Fibroblast of gingiva (primary cell): Measurements from ENCODE around the gene NEAT1.
"Not testable (repeated sequence)": the region's sequence is repeated elsewhere in the genome, so short reads cannot be mapped to it uniquely, and the experiment has no call there.

ENCODE experiments used
- DNase-seq: peaks from one replicate; pipeline ENCODE4 v3.0.0-alpha.2; 2011; ENCODE audit warnings: low read depth

NEAT1 gene

GRCh38 chr11:65448418-65449105, 26.0 kb downstream of the NEAT1 start:
- peak; percentile 89 for DNase-seq

- not testable (repeated sequence) for DNase-seq
Measured at GRCh38 chr11:65451301-65451700, 28.7 kb downstream of the NEAT1 start.

- not testable (repeated sequence) for DNase-seq
Measured at GRCh38 chr11:65452259-65452658, 29.7 kb downstream of the NEAT1 start.

GRCh38 chr11:65452806-65453490, 30.4 kb downstream of the NEAT1 start:
- DNase-seq, result peak; percentile 87

GRCh38 chr11:65454311-65454695, 31.7 kb downstream of the NEAT1 start:
- DNase-seq, result peak; percentile 48

- DNase-seq, result peak; percentile 85
Measured at GRCh38 chr11:65454696-65455456, 32.3 kb downstream of the NEAT1 start.

DNA sequence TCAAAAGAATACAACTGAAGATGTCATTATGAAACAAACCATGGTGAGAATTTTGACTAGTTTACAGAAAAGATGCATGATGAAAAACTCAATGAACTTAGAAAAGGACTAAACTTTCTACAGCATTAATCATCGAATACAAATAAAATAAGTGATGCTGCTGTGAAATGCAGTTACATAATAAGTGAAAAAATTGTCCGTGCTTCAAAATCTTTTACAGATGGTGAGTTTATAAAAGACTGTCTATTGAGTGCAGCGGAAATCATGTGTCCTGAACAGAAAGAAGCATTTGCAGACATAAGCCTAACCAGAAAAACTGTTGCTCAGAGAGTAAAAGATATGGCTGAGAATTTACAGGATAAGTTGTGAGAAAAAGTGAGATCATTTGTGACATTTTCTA, 33.8 kb downstream of the NEAT1 start:
- DNase-seq, result peak; percentile 43

- no peak for DNase-seq
Measured at GRCh38 chr11:65459552-65459951, 37.0 kb downstream of the NEAT1 start.

DNA sequence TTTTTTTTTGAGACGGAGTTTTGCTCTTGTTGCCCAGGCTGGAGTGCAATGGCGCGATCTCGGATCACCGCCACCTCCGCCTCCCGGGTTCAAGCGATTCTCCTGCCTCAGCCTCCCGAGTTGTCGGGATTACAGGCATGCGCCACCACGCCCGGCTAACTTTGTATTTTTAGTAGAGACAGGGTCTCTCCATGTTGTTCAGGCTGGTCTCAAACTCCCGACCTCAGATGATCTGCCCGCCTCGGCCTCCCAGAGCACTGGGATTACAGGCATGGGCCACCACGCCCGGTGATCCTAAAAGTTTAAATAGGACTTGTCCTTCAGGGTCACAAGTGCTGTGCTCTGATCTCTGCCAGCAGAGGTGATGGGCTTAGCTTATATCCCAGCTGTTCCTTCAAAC, 42.9 kb downstream of the NEAT1 start:
- DNase-seq, result not testable (repeated sequence)

GRCh38 chr11:65467306-65467705, 44.7 kb downstream of the NEAT1 start:
- not testable (repeated sequence) for DNase-seq

DNA sequence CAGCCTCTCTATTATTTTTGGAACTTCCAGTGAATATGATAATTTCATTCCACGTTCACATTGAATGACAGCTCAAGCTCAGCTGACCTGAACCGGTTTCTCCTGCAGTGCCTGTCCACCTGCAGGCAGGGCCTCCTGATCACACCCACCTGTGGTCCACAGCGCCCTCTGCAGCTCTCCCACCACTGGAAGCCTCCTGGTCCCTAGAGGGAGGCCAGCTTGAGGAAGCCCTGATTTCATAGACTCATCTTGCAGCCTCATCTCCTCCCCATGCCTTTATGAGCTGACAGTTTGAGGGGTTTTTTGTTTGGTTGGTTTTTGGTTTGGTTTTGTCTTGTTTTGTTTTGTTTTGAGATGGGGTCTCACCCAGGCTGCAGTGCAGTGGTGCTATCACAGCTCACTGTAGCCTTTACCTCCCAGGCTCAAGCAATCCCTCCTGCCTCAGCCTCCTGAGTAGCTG, 46.3 kb downstream of the NEAT1 start:
- DNase-seq, result no peak

GRCh38 chr11:65470433-65471049, 47.9 kb downstream of the NEAT1 start:
- no peak for DNase-seq

DNA sequence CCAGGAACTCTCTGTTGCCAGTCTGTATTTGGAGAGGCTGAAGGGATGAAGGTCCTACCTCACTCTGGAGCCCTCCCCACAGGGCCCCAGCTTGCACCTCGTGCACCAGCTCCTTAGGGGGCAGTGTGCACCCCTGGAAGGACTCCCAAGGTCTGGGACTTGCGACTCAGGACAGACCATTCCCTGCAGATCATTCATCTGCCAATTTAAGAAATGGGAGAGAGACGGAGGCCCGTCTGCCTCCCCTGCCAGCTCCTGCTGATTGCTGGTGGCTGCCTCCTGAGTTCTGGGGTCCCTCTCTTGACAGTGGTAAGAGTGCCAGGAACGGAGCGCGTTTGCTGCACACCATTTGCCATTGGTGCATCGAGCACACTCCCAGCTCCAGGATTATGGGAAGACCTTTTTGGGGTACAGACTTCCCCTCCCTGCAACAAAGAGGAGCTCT, 48.9 kb downstream of the NEAT1 start:
- DNase-seq, result peak; percentile 74

DNA sequence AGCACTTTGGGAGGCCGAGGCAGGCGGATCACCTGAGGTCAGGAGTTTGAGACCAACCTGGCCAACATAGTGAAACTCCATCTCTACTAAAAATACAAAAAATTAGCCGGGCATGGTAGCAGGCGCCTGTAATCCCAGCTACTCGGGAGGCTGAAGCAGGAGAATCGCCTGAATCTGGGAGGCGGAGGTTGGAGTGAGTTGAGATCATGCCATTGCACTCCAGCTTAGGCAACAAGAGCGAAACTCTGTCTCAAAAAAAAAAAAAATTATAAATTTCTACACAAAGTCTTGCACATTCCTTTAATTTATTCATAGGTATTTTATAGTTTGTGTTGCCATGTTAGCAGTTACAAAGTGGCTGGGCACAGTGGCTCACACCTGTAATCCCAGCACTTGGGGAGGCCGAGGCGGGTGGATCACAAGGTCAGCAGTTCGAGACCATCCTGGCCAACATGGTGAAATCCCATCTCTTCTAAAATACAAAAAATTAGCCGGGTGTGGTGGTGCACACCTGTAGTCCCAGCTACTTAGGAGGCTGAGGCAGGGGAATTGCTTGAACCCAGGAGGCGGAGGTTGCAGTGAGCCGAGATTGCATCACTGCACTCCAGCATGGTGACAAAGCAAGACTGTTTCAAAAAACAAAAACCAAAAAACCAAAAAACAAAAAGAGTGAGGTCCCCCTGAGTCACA, 50.1 kb downstream of the NEAT1 start:
- DNase-seq, result not testable (repeated sequence)

GRCh38 chr11:65473278-65473860, 50.8 kb downstream of the NEAT1 start:
- DNase-seq, result peak; percentile 4

DNA sequence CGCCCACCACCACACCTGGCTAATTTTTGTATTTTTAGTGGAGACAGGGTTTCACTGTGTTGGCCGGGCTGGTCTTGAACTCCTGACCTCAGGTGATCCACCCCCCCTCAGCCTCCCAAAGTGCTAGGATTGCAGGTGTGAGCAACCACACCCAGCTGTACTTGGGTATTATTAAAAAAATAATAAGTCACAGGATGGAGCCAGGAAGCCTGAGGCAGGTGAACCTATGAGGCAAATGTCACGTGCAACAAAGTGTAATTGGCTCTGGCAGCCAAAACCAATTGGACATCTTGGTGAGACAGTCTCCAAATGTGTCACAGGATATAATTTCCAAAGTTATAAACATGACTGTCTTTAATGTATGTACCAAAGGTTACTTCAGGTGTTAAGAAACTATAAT, 52.3 kb downstream of the NEAT1 start:
- no peak for DNase-seq

- peak; percentile 54 for DNase-seq
Measured at GRCh38 chr11:65476632-65477148, 54.1 kb downstream of the NEAT1 start.

- peak; percentile 93 for DNase-seq
Measured at GRCh38 chr11:65477149-65477965, 54.8 kb downstream of the NEAT1 start.

GRCh38 chr11:65478388-65479183, 56.0 kb downstream of the NEAT1 start:
- DNase-seq, result peak; percentile 46
